Neutrophil (primary cell): ENCODE measurements around the gene TNIK.

Experiments used
- H3K27ac ChIP-seq: fragments of 200-600 bp; sonication (generic); 2 replicates; pipeline ENCODE4 v1.5.1; 2016; ENCODE audit warnings: mild to moderate bottlenecking, moderate library complexity
- H3K27me3 ChIP-seq: fragments of 200-600 bp; sonication (generic); 2 replicates; pipeline ENCODE4 v1.6.0; 2016; ENCODE audit warnings: mild to moderate bottlenecking
- H3K36me3 ChIP-seq: fragments of 200-600 bp; sonication (generic); 2 replicates; pipeline ENCODE4 v1.5.1; 2017
- H3K4me1 ChIP-seq, 2 experiments: fragments of 200-600 bp in 1 of 2; sonication (generic) in 1 of 2; 1 replicate in 1 of 2; 2 replicates in 1 of 2; pipeline versions ENCODE4 v1.5.1 to v1.6.1; 2013 to 2016; ENCODE audit warnings: low read depth in 1 of 2, low read length in 1 of 2, mild to moderate bottlenecking in 1 of 2, moderate library complexity in 1 of 2; ENCODE audit not compliant: control insufficient read depth in 1 of 2, insufficient read depth in 1 of 2
- H3K4me3 ChIP-seq, 2 experiments: fragments of 200-600 bp in 1 of 2; sonication (generic) in 1 of 2; 1 replicate in 1 of 2; 2 replicates in 1 of 2; pipeline ENCODE4 v1.5.1; 2013 to 2016; ENCODE audit warnings: low read depth in 1 of 2, low read length in 1 of 2, mild to moderate bottlenecking in 1 of 2, moderate library complexity in 1 of 2
- H3K9me3 ChIP-seq: fragments of 200-600 bp; sonication (generic); 2 replicates; pipeline ENCODE4 v1.5.1; 2016
- TF ChIP-seq, protein P1 (sequence below): fragments of 200-600 bp; sonication (generic); IDR thresholded peaks from 2 replicates; pipeline ENCODE4 v1.5.1; 2016; ENCODE audit warnings: antibody characterized with exemption

TNIK gene

DNA sequence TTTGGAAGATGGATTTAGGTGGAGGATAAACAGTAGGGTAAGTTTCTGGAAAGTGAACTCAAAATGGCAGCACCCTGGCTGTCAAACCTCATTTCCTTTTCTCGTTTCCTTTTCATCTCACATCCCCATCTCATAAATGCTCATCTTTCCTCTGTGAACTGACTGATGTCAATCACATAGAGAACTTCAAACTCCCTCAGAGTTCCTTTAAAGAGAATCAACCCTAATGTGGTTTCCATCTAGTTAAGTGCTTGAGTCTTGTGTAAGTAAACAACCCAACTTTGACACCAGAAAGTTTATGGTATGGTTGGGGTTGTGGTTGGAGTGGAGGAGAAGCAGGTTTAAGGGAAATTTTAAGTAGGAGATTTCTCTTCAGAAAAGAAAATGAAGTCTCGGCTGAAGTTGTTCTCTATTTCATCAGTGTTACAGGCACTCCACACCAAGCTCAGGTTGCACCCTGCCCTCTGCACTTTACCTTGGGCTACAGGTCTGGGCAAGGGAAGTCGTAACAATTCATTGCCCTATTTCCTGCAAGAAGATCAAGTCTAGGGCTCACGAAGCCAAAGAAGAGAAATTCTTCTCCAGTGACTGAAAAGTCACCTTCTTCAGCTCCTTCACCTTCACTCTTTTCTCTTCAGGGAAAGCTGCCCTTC, 34.4 kb upstream of the TNIK start:
- Histone ChIP-seq H3K4me3 (no peak overlapping the region), H3K36me3 (no peaks in the 10 kb centered on the region), H3K27me3 (no peaks in the 10 kb centered on the region), H3K4me1 (peaks cover 0 to 7% of the 10 kb centered on the region in 2 experiments), H3K27ac (no peak overlapping the region), H3K9me3 (no peaks in the 10 kb centered on the region)
- TF ChIP-seq, protein P1, sequence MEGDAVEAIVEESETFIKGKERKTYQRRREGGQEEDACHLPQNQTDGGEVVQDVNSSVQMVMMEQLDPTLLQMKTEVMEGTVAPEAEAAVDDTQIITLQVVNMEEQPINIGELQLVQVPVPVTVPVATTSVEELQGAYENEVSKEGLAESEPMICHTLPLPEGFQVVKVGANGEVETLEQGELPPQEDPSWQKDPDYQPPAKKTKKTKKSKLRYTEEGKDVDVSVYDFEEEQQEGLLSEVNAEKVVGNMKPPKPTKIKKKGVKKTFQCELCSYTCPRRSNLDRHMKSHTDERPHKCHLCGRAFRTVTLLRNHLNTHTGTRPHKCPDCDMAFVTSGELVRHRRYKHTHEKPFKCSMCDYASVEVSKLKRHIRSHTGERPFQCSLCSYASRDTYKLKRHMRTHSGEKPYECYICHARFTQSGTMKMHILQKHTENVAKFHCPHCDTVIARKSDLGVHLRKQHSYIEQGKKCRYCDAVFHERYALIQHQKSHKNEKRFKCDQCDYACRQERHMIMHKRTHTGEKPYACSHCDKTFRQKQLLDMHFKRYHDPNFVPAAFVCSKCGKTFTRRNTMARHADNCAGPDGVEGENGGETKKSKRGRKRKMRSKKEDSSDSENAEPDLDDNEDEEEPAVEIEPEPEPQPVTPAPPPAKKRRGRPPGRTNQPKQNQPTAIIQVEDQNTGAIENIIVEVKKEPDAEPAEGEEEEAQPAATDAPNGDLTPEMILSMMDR = no peak

DNA sequence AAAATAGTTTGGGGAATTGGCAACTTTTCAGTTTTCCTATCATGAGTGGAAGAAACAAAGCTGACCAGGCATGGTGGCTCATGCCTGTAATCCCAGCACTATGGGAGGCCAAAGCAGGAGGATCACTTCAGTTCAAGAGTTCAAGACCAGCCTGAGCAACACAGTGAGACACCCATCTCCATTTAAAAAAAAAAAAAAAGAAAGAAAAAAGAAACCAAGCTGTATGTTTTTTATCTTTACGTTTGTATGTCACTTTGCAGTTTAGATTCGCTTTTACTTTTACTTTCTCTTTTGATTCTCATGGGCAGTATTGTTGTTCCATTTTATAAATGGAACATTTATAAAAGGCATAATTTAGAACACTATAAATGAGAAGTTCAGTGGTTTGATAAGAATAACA, 31.2 kb upstream of the TNIK start:
- Histone ChIP-seq H3K9me3 (no peaks in the 10 kb centered on the region), H3K27me3 (no peaks in the 10 kb centered on the region), H3K4me1 (peaks cover 0 to 7% of the 10 kb centered on the region in 2 experiments), H3K4me3 (peak overlapping the region in 1 of 2 experiments; percentile 16), H3K27ac (no peak overlapping the region), H3K36me3 (no peaks in the 10 kb centered on the region)
- TF ChIP-seq, protein P1 = no peak

DNA sequence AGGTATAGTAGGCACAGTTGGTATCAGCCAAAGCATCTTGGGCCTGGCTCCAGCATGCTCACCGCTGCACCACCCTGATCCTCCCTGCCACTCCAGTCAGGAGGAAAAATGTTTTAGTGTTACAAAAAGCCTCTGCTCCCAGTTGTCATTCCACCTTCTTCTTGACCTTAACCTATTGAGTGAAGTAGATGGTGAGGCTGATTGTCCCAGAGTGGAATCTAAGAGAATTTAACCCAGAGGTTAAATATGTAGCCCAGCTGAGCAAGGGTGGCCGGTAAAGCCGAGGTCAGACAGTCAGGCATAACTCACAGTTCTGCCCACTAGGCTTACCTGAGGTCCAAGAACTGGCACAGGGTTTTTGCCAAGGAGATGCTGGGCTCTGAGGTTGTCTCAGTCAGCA, 30.7 kb upstream of the TNIK start:
- peaks cover 0 to 7% of the 10 kb centered on the region in 2 experiments for H3K4me1 ChIP-seq
- no peak overlapping the region for H3K27ac ChIP-seq
- no peak overlapping the region for H3K4me3 ChIP-seq

DNA sequence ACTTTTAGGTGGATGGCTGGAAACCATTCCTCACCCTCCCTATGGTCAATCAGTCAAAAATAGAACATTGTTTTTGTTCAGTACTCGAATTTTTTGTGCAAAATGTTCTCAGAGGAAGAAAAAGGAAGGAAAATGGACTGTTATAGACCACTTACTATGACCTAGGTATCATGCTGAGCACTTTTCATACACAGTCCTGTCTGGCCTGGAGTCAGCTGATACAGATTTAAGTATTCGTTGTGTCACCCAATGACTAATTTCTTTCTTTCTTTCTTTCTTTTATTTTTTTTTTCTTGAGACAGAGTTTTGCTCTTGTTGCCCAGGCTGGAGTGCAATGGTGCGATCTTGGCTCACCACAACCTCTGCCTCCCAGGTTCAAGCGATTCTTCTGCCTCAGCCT, 29.1 kb upstream of the TNIK start:
- Histone ChIP-seq H3K36me3 (no peaks in the 10 kb centered on the region), H3K9me3 (no peaks in the 10 kb centered on the region), H3K27me3 (no peaks in the 10 kb centered on the region), H3K4me3 (no peak overlapping the region), H3K27ac (no peak overlapping the region), H3K4me1 (peaks cover 0 to 7% of the 10 kb centered on the region in 2 experiments)
- TF ChIP-seq, protein P1 = no peak

More for the DNA sequence above, 30.7 kb upstream of the TNIK start:
- H3K36me3 ChIP-seq = no peaks in the 10 kb centered on the region
- H3K9me3 ChIP-seq = no peaks in the 10 kb centered on the region
- TF ChIP-seq, protein P1 = no peak
- H3K27me3 ChIP-seq = no peaks in the 10 kb centered on the region

DNA sequence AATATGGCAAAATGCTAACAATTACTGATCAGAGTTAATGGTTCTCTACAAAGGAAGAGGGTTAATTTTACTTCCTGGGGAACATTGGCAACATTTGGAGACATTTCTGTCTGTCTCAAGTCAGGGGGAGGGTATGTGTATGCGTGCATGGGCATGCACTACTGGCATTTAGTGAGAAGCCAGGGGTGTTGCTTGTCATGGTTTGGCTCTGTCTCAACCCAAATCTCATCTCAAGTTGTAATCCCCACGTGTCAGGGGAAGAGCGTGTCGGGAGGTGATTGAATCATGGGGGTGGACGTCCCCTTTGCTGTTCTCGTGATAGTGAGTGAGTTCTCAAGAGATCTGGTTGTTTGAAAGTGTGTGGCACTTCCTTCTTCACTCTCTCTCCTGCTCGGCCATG, 28.3 kb upstream of the TNIK start:
- Histone ChIP-seq H3K4me1 (peaks cover 0 to 7% of the 10 kb centered on the region in 2 experiments), H3K4me3 (no peak overlapping the region), H3K9me3 (no peaks in the 10 kb centered on the region), H3K27ac (no peak overlapping the region), H3K36me3 (no peaks in the 10 kb centered on the region), H3K27me3 (no peaks in the 10 kb centered on the region)
- TF ChIP-seq, protein P1 = no peak
